Measurements from ENCODE around the gene RIPK3. TPM values are rescaled to one million over a fixed set of nuclear protein-coding genes. Genes with fewer than 3 reads are reported as not detected.

The RIPK3 gene
- total and polyA plus RNA-seq, 12 donors, result 1.7 to 7.1 (median 3.5) TPM

DNA sequence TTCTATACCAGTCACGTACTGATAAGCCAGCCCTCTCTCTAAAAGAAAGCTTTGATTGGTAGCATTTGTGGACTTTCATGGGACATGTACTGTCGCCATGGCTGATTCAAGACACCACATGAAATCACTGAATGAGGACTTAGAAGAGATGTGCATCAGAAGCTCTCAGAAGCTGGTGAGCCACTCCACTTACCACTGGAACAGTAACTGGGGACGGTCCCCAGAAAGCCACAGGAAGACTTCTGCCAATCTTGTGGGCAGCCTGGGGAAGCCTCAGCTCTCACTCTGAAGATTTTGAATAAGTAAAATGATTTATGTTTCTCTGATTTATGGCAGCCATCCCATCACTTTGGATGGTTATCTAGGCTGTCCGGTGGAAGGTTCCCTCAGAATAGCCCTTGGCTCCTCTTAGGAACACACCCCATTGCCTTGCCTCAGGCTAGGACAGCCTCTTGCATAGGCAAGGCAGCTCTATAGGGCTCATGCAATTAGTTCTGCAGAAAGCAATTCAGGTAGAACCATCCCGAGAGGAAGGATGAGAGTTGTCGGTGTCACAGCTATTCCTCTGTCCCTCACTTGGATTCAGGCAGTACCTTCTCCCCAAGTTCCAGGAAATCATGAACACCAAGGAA, 50.0 kb downstream of the RIPK3 start:
- 76 to 85% methylated on average over 6 of the region's 6 CpGs for WGBS, 2 donors
- TF ChIP-seq, protein P1, sequence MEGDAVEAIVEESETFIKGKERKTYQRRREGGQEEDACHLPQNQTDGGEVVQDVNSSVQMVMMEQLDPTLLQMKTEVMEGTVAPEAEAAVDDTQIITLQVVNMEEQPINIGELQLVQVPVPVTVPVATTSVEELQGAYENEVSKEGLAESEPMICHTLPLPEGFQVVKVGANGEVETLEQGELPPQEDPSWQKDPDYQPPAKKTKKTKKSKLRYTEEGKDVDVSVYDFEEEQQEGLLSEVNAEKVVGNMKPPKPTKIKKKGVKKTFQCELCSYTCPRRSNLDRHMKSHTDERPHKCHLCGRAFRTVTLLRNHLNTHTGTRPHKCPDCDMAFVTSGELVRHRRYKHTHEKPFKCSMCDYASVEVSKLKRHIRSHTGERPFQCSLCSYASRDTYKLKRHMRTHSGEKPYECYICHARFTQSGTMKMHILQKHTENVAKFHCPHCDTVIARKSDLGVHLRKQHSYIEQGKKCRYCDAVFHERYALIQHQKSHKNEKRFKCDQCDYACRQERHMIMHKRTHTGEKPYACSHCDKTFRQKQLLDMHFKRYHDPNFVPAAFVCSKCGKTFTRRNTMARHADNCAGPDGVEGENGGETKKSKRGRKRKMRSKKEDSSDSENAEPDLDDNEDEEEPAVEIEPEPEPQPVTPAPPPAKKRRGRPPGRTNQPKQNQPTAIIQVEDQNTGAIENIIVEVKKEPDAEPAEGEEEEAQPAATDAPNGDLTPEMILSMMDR (IDR thresholded peaks at IDR 0.05), result no peak
- DNase-seq (no peak), ATAC-seq (no peak)
- no peaks in the 10 kb centered on the region for H3K9me3 ChIP-seq
- H3K4me1 ChIP-seq, result no peaks in the 10 kb centered on the region
- no peaks in the 10 kb centered on the region for H3K27me3 ChIP-seq
- peaks cover 0 to 57% (median 25%) of the 10 kb centered on the region in 9 donors for H3K36me3 ChIP-seq
- intact Hi-C loops (cut with DNase I), result no loop called here
- H3K4me3 ChIP-seq, result no peak overlapping the region
- no peak overlapping the region for H3K27ac ChIP-seq

GRCh38 chr14:24286996-24287395, 52.8 kb downstream of the RIPK3 start:
- Histone ChIP-seq H3K4me3 (no peak overlapping the region), H3K27ac (no peak overlapping the region), H3K9me3 (no peaks in the 10 kb centered on the region), H3K4me1 (peaks cover 0 to 9% (median 0%) of the 10 kb centered on the region in 9 donors), H3K36me3 (peaks cover 0 to 30% (median 18%) of the 10 kb centered on the region in 9 donors), H3K27me3 (no peaks in the 10 kb centered on the region)
- TF ChIP-seq, protein P1 (IDR thresholded peaks at IDR 0.05), result no peak
- WGBS, 2 donors, result 96 to 98% methylated on average over 5 of the region's 5 CpGs
- DNase-seq, result no peak
- intact Hi-C loops (cut with DNase I), result no loop called here
- no peak for ATAC-seq

Other genes with a start within 250 kb of the RIPK3 start
Only the 30 nearest of the 33 such genes appear.
- gene NRL, start 225.0 kb downstream of the RIPK3 start, total RNA-seq, result 1 to 10 TPM; 1.7 to 3.5 (median 2.2) TPM
- 1 to 10 TPM; 1.5 to 3.3 TPM for gene NRL, start 225.0 kb downstream of the RIPK3 start, polyA plus RNA-seq
- gene FITM1, start 209.3 kb downstream of the RIPK3 start, total RNA-seq, result 100 to 1,000 TPM; 105 to 176 (median 131) TPM
- 100 to 1,000 TPM in 1 of 2 donors, 10 to 100 TPM in 1; 77.0 to 247 TPM for gene FITM1, start 209.3 kb downstream of the RIPK3 start, polyA plus RNA-seq
- 100 to 1,000 TPM in 5 of 10 donors, 10 to 100 TPM in 5; 84.3 to 341 (median 100.0) TPM for gene PSME1, start 203.8 kb downstream of the RIPK3 start, total RNA-seq
- gene PSME1, start 203.8 kb downstream of the RIPK3 start, polyA plus RNA-seq, result 100 to 1,000 TPM; 138 to 149 TPM
- gene EMC9, start 198.4 kb downstream of the RIPK3 start, total RNA-seq, result 10 to 100 TPM; 10.2 to 18.8 (median 13.3) TPM
- 10 to 100 TPM; 27.2 to 44.3 TPM for gene EMC9, start 198.4 kb downstream of the RIPK3 start, polyA plus RNA-seq
- 100 to 1,000 TPM in 3 of 10 donors, 10 to 100 TPM in 7; 62.6 to 347 (median 85.0) TPM for gene PSME2, start 193.4 kb downstream of the RIPK3 start, total RNA-seq
- 100 to 1,000 TPM; 124 to 290 TPM for gene PSME2, start 193.4 kb downstream of the RIPK3 start, polyA plus RNA-seq
- gene RNF31, start 192.5 kb downstream of the RIPK3 start, total RNA-seq, result 10 to 100 TPM; 27.5 to 52.6 (median 34.8) TPM
- gene RNF31, start 192.5 kb downstream of the RIPK3 start, polyA plus RNA-seq, result 10 to 100 TPM; 39.4 to 92.9 TPM
- gene IRF9, start 178.7 kb downstream of the RIPK3 start, total RNA-seq, result 100 to 1,000 TPM in 1 of 10 donors, 10 to 100 TPM in 9; 17.7 to 147 (median 36.7) TPM
- 10 to 100 TPM; 28.2 to 64.1 TPM for gene IRF9, start 178.7 kb downstream of the RIPK3 start, polyA plus RNA-seq
- 1 to 10 TPM; 2.5 to 7.0 (median 4.3) TPM for gene REC8, start 167.9 kb downstream of the RIPK3 start, total RNA-seq
- gene REC8, start 167.9 kb downstream of the RIPK3 start, polyA plus RNA-seq, result 10 to 100 TPM in 1 of 2 donors, 1 to 10 TPM in 1; 2.5 to 17.7 TPM
- 10 to 100 TPM; 10.1 to 22.5 (median 12.6) TPM for gene IPO4, start 151.2 kb downstream of the RIPK3 start, total RNA-seq
- gene IPO4, start 151.2 kb downstream of the RIPK3 start, polyA plus RNA-seq, result 10 to 100 TPM in 1 of 2 donors, 1 to 10 TPM in 1; 4.4 to 23.8 TPM
- 10 to 100 TPM; 14.2 to 31.3 (median 18.7) TPM for gene TM9SF1, start 144.6 kb downstream of the RIPK3 start, total RNA-seq
- gene TM9SF1, start 144.6 kb downstream of the RIPK3 start, polyA plus RNA-seq, result 10 to 100 TPM; 10.8 to 36.4 TPM
- under 1 TPM in 1 of 10 donors, not detected in 9; 0.28 TPM for gene TSSK4, start 134.3 kb downstream of the RIPK3 start, total RNA-seq
- under 1 TPM in 1 of 2 donors, not detected in 1; 0.22 TPM for gene TSSK4, start 134.3 kb downstream of the RIPK3 start, polyA plus RNA-seq
- gene CHMP4A, start 126.5 kb downstream of the RIPK3 start, total RNA-seq, result 10 to 100 TPM; 23.4 to 35.3 (median 29.4) TPM
- 10 to 100 TPM; 34.3 to 80.8 TPM for gene CHMP4A, start 126.5 kb downstream of the RIPK3 start, polyA plus RNA-seq
- gene MDP1, start 123.9 kb downstream of the RIPK3 start, total RNA-seq, result 10 to 100 TPM; 13.9 to 22.9 (median 18.9) TPM
- 10 to 100 TPM; 23.0 to 23.5 TPM for gene MDP1, start 123.9 kb downstream of the RIPK3 start, polyA plus RNA-seq
- gene NEDD8, start 107.6 kb downstream of the RIPK3 start, total RNA-seq, result 100 to 1,000 TPM; 178 to 228 (median 199) TPM
- 100 to 1,000 TPM; 154 to 325 TPM for gene NEDD8, start 107.6 kb downstream of the RIPK3 start, polyA plus RNA-seq
- gene GMPR2, start 107.1 kb downstream of the RIPK3 start, total RNA-seq, result 10 to 100 TPM; 28.6 to 46.9 (median 33.5) TPM
- gene GMPR2, start 107.1 kb downstream of the RIPK3 start, polyA plus RNA-seq, result 10 to 100 TPM; 26.4 to 27.3 TPM
- gene TINF2, start 97.4 kb downstream of the RIPK3 start, total RNA-seq, result 10 to 100 TPM; 36.8 to 56.4 (median 40.5) TPM
- 10 to 100 TPM; 19.3 to 44.0 TPM for gene TINF2, start 97.4 kb downstream of the RIPK3 start, polyA plus RNA-seq
- gene TGM1, start 76.8 kb downstream of the RIPK3 start, total RNA-seq, result 1 to 10 TPM in 1 of 10 donors, under 1 TPM in 9; 0.17 to 2.2 (median 0.65) TPM
- under 1 TPM; 0.51 to 0.87 TPM for gene TGM1, start 76.8 kb downstream of the RIPK3 start, polyA plus RNA-seq
- gene RABGGTA, start 68.4 kb downstream of the RIPK3 start, total RNA-seq, result 10 to 100 TPM; 17.4 to 30.0 (median 19.6) TPM
- gene RABGGTA, start 68.4 kb downstream of the RIPK3 start, polyA plus RNA-seq, result 10 to 100 TPM; 30.6 to 37.9 TPM
- gene DHRS1, start 40.2 kb downstream of the RIPK3 start, total RNA-seq, result 10 to 100 TPM in 4 of 10 donors, 1 to 10 TPM in 6; 6.9 to 11.1 (median 9.0) TPM
- gene DHRS1, start 40.2 kb downstream of the RIPK3 start, polyA plus RNA-seq, result 10 to 100 TPM in 1 of 2 donors, 1 to 10 TPM in 1; 8.5 to 11.6 TPM
- gene NOP9, start 40.1 kb downstream of the RIPK3 start, total RNA-seq, result 10 to 100 TPM; 22.0 to 31.9 (median 27.3) TPM
- gene NOP9, start 40.1 kb downstream of the RIPK3 start, polyA plus RNA-seq, result 10 to 100 TPM; 10.7 to 10.8 TPM
- gene CIDEB, start 32.0 kb downstream of the RIPK3 start, total RNA-seq, result 1 to 10 TPM; 1.9 to 6.0 (median 3.5) TPM
- gene CIDEB, start 32.0 kb downstream of the RIPK3 start, polyA plus RNA-seq, result 1 to 10 TPM; 4.3 to 4.8 TPM
- gene LTB4R2, start 29.9 kb downstream of the RIPK3 start, total RNA-seq, result 1 to 10 TPM in 7 of 10 donors, under 1 TPM in 3; 0.68 to 2.4 (median 1.3) TPM
- gene LTB4R2, start 29.9 kb downstream of the RIPK3 start, polyA plus RNA-seq, result under 1 TPM; 0.51 to 0.90 TPM
- gene LTB4R, start 28.5 kb downstream of the RIPK3 start, total RNA-seq, result 1 to 10 TPM in 7 of 10 donors, under 1 TPM in 3; 0.76 to 3.1 (median 1.8) TPM
- gene LTB4R, start 28.5 kb downstream of the RIPK3 start, polyA plus RNA-seq, result 1 to 10 TPM; 3.2 to 3.7 TPM
- gene ADCY4, start 4.9 kb downstream of the RIPK3 start, total RNA-seq, result 10 to 100 TPM; 17.4 to 37.0 (median 22.9) TPM
- gene ADCY4, start 4.9 kb downstream of the RIPK3 start, polyA plus RNA-seq, result 100 to 1,000 TPM in 1 of 2 donors, 10 to 100 TPM in 1; 23.1 to 104 TPM
- 10 to 100 TPM in 4 of 10 donors, 1 to 10 TPM in 6; 3.0 to 42.0 (median 7.8) TPM for gene NFATC4, start 28.2 kb upstream of the RIPK3 start, total RNA-seq
- 10 to 100 TPM; 28.7 to 69.2 TPM for gene NFATC4, start 28.2 kb upstream of the RIPK3 start, polyA plus RNA-seq
- 1 to 10 TPM; 3.6 to 9.0 (median 6.4) TPM for gene NYNRIN, start 59.0 kb upstream of the RIPK3 start, total RNA-seq
- gene NYNRIN, start 59.0 kb upstream of the RIPK3 start, polyA plus RNA-seq, result 1 to 10 TPM; 4.6 to 6.8 TPM
- 1 to 10 TPM in 4 of 10 donors, under 1 TPM in 6; 0.24 to 2.5 (median 0.80) TPM for gene CBLN3, start 89.7 kb upstream of the RIPK3 start, total RNA-seq
- gene CBLN3, start 89.7 kb upstream of the RIPK3 start, polyA plus RNA-seq, result 1 to 10 TPM; 1.0 to 1.8 TPM
- gene KHNYN, start 90.0 kb upstream of the RIPK3 start, total RNA-seq, result 10 to 100 TPM; 14.3 to 30.1 (median 17.9) TPM
- gene KHNYN, start 90.0 kb upstream of the RIPK3 start, polyA plus RNA-seq, result 10 to 100 TPM; 14.0 to 20.9 TPM
- gene SDR39U1, start 102.8 kb upstream of the RIPK3 start, total RNA-seq, result 10 to 100 TPM; 55.6 to 93.6 (median 67.4) TPM
- gene SDR39U1, start 102.8 kb upstream of the RIPK3 start, polyA plus RNA-seq, result 100 to 1,000 TPM in 1 of 2 donors, 10 to 100 TPM in 1; 88.5 to 108 TPM
- gene CMA1, start 168.3 kb upstream of the RIPK3 start, total RNA-seq, result 1 to 10 TPM in 3 of 10 donors, under 1 TPM in 5, not detected in 2; 0.26 to 1.4 (median 0.73) TPM
- gene CMA1, start 168.3 kb upstream of the RIPK3 start, polyA plus RNA-seq, result under 1 TPM in 1 of 2 donors, not detected in 1; 0.13 TPM

Measured in heart right ventricle (tissue), 16 donors.